Cardiac fibroblast (primary cell): ENCODE results near the gene MMP20.

Experiments
- DNase-seq, 2 donors: peaks; one replicate each; pipeline versions ENCODE4 v3.0.0 to v3.0.0-alpha.2; 2010; ENCODE audit warnings: low read depth in 2 of 2
- H3K4me3 ChIP-seq, 2 donors: replicated peaks in 1 of 2; 1 replicate in 1 of 2; 2 replicates in 1 of 2; pipeline ENCODE4 v1.5.1; 2011; ENCODE audit warnings: low read depth in 2 of 2, low read length in 2 of 2, mild to moderate bottlenecking in 2 of 2, moderate library complexity in 1 of 2
- TF ChIP-seq, protein P1 (sequence below): IDR thresholded peaks from one replicate; pipeline ENCODE4 v1.5.1; 2011; ENCODE audit warnings: low read depth, mild to moderate bottlenecking, low read length, inconsistent platforms

The MMP20 gene

GRCh38 chr11:102623998-102624397 lies 1.1 kb downstream of the MMP20 start:
- TF ChIP-seq, protein P1, sequence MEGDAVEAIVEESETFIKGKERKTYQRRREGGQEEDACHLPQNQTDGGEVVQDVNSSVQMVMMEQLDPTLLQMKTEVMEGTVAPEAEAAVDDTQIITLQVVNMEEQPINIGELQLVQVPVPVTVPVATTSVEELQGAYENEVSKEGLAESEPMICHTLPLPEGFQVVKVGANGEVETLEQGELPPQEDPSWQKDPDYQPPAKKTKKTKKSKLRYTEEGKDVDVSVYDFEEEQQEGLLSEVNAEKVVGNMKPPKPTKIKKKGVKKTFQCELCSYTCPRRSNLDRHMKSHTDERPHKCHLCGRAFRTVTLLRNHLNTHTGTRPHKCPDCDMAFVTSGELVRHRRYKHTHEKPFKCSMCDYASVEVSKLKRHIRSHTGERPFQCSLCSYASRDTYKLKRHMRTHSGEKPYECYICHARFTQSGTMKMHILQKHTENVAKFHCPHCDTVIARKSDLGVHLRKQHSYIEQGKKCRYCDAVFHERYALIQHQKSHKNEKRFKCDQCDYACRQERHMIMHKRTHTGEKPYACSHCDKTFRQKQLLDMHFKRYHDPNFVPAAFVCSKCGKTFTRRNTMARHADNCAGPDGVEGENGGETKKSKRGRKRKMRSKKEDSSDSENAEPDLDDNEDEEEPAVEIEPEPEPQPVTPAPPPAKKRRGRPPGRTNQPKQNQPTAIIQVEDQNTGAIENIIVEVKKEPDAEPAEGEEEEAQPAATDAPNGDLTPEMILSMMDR, result no peak
- no peak overlapping the region for H3K4me3 ChIP-seq
- no peak for DNase-seq

DNA sequence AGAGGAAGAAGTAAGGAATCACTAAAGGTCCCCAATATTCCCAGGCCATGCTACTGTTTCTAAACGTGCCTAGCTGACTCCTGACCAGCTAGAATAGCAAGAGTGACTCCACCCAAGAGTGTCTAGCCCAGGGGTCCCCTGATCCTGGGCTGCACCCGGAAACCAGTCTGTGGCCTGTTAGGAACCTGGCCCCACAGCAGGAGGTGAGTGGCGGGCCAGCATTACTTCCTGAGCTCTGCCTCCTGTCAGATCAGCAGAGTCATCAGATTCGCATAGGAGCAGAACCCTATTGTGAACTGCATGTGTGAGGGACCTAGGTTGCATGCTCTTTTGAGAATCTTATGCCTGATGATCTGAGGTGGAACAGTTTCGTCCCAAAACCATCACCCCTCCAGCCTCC lies 2.0 kb downstream of the MMP20 start:
- H3K4me3 ChIP-seq, result no peak overlapping the region
- TF ChIP-seq, protein P1, result no peak
- DNase-seq, result no peak

DNA sequence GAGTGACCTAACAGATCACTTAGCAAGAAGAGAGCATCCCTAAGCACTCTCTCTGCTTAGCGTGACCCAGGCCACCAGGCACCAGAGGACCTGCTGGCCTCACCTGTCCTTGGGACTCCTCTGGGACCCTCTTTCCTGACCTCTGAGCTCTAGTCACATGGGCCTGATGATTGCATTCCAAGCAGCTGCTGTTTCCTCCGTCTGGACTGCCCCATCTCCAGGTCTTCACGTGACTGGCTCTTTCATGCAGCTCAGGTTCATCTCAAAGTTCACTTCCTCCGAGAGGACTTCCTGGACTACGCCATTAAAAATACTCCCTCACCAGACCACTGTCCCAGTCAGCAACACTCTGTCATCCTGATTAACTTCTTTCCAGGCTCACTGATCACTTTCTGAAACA lies 2.9 kb downstream of the MMP20 start:
- no peak overlapping the region for H3K4me3 ChIP-seq
- DNase-seq, result no peak
- TF ChIP-seq, protein P1, result no peak

DNA sequence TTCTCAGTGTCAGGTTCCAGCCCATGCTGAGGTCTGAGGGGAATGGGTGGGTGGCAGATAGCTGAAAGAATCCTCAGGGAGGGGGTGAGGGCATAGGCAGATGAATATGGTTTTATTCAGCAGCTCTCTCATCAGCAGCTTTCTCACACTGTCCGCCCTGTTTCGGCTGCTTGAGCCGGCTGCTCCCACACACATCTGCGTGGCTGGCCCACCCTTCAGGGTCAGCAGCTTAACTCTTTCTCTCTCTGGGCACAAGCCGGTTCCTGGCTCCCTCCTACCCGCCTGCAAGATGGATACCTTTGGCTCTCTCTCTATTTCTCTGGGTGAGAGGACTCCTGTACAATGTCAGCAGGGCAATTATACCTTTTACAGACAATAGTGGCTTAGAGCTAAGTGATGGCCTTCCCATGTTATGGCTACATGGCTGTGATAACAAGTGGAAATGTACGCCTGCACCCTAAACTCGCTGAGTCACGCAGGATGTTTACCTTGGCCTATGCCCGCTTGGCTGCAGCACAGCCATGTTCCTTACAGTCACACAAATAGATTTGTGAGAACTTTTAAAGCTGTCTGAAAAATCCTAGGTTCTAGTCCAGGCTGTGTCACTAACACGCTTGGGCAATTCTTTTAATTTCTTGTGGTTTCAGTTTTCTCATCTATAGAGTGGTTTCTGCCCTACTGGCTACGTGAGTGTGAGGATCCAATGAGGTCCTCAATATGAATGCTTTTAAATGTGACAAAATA lies 4.1 kb downstream of the MMP20 start:
- H3K4me3 ChIP-seq, result no peak overlapping the region
- TF ChIP-seq, protein P1, result no peak
- peak; percentile 62 to 88 for DNase-seq

GRCh38 chr11:102620179-102620578 lies 5.0 kb downstream of the MMP20 start:
- TF ChIP-seq, protein P1, result no peak
- DNase-seq, result no peak

DNA sequence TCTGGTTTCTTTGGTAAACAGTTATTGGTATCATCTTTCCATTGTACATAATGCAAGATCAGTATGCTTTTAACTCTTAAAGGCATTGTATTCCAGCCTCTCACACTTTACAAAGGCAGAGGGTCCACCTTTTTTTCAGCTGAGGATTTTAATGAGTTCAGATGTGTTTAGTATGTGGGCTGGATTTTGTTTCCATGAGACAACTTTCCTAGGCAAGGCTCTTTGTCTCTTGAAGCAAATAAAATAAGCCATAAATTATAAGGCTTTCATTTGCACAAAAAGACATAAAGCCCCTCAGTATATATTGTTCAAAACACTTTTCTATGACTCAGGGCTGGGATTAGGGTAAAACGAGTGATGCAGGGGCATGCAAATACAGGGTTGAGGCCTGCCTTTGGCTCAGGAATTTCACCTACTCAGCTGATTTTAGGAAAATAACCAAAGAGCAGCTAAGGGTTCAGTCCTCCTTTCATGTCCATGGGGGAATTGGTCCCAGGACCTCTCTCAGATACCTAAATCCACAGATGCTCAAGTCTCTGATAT lies 7.6 kb downstream of the MMP20 start:
- no peak overlapping the region for H3K4me3 ChIP-seq
- TF ChIP-seq, protein P1, result no peak
- DNase-seq, result no peak

More at GRCh38 chr11:102620179-102620578, 5.0 kb downstream of the MMP20 start:
- no peak overlapping the region for H3K4me3 ChIP-seq

- TF ChIP-seq, protein P1, result no peak
- no peak overlapping the region for H3K4me3 ChIP-seq
- no peak for DNase-seq
Measured at GRCh38 chr11:102615894-102616432, 9.2 kb downstream of the MMP20 start.
